Measurements from ENCODE around the gene TRIM46.
A peak's percentile ranks its signal among the peaks of the same experiment; 100 is the strongest.

TRIM46 gene

GRCh38 chr1:155184835-155185782, 11.5 kb downstream of the TRIM46 start:
- peaks cover 13% of the 10 kb centered on the region for H3K4me1 ChIP-seq

GRCh38 chr1:155185783-155186066, 12.1 kb downstream of the TRIM46 start:
- TF ChIP-seq CTCF (IDR thresholded peaks at IDR 0.05; ENCODE audit: low read depth, low read length) = no peak
- no peak for DNase-seq
- H3K4me3 ChIP-seq (ENCODE audit: low read depth, low read length) = no peak overlapping the region
- peaks cover 13% of the 10 kb centered on the region for H3K4me1 ChIP-seq
- H3K27me3 ChIP-seq = no peaks in the 10 kb centered on the region
- peaks cover 7% of the 10 kb centered on the region; the same call in 1 of the 2 replicates for H3K36me3 ChIP-seq
- no peaks in the 10 kb centered on the region for H3K9me3 ChIP-seq

More at GRCh38 chr1:155184835-155185782, 11.5 kb downstream of the TRIM46 start:
- no peaks in the 10 kb centered on the region for H3K9me3 ChIP-seq
- H3K36me3 ChIP-seq = peaks cover 14% of the 10 kb centered on the region
- no peak overlapping the region for H3K4me3 ChIP-seq (ENCODE audit: low read depth, low read length)
- DNase-seq = peak; percentile 74
- H3K27me3 ChIP-seq = no peaks in the 10 kb centered on the region
- no peak for TF ChIP-seq CTCF (IDR thresholded peaks at IDR 0.05; ENCODE audit: low read depth, low read length)

- no peaks in the 10 kb centered on the region for H3K9me3 ChIP-seq
- H3K36me3 ChIP-seq = peaks cover 6% of the 10 kb centered on the region; the same call in 1 of the 2 replicates
- peaks cover 13% of the 10 kb centered on the region for H3K4me1 ChIP-seq
- H3K4me3 ChIP-seq (ENCODE audit: low read depth, low read length) = no peak overlapping the region
- TF ChIP-seq CTCF (IDR thresholded peaks at IDR 0.05; ENCODE audit: low read depth, low read length) = no peak
- H3K27me3 ChIP-seq = no peaks in the 10 kb centered on the region
- no peak for DNase-seq
Measured at GRCh38 chr1:155186067-155186793, 12.6 kb downstream of the TRIM46 start.

- Histone ChIP-seq H3K4me3 (ENCODE audit: low read depth, low read length) (no peak overlapping the region), H3K9me3 (no peaks in the 10 kb centered on the region), H3K27me3 (no peaks in the 10 kb centered on the region), H3K4me1 (peaks cover 13% of the 10 kb centered on the region), H3K36me3 (peaks cover 6% of the 10 kb centered on the region; the same call in 1 of the 2 replicates)
- no peak for DNase-seq
- no peak for TF ChIP-seq CTCF (IDR thresholded peaks at IDR 0.05; ENCODE audit: low read depth, low read length)
Measured at GRCh38 chr1:155186794-155187455, 13.3 kb downstream of the TRIM46 start.

- no peak for TF ChIP-seq CTCF (IDR thresholded peaks at IDR 0.05; ENCODE audit: low read depth, low read length)
- peaks cover 6% of the 10 kb centered on the region; the same call in 1 of the 2 replicates for H3K36me3 ChIP-seq
- DNase-seq = no peak
- H3K27me3 ChIP-seq = no peaks in the 10 kb centered on the region
- peaks cover 13% of the 10 kb centered on the region for H3K4me1 ChIP-seq
- no peaks in the 10 kb centered on the region for H3K9me3 ChIP-seq
- H3K4me3 ChIP-seq (ENCODE audit: low read depth, low read length) = no peak overlapping the region
Measured at GRCh38 chr1:155187456-155187891, 13.8 kb downstream of the TRIM46 start.

Measured in BE2C (cell line).